ENCODE measurements around the gene CD300LB.

DNA sequence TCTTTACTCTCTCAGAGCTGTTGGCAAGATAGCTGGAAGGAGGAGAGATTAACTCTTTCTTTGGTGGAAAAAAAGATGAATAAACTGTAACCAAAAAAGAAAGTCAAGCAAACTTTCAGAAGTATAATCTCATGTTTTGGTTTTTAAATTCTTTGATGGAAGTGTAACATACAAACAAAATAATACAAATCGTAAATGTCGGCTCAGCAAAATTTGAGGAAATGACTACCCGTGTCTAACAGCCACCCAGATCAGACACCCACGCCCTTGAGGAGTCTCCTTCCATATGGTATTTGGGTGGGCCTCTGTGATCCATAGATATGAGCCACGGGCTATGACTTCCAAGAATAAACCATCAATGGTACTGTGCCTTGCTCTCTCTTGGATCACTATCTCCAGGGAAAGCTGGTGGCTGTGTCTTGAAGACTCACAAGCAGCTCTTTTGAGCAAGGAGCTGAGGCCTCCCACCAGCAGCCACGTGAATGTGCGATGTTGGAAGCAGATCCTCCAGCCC lies 24.2 kb upstream of the CD300LB start:
- TF ChIP-seq, protein P1, sequence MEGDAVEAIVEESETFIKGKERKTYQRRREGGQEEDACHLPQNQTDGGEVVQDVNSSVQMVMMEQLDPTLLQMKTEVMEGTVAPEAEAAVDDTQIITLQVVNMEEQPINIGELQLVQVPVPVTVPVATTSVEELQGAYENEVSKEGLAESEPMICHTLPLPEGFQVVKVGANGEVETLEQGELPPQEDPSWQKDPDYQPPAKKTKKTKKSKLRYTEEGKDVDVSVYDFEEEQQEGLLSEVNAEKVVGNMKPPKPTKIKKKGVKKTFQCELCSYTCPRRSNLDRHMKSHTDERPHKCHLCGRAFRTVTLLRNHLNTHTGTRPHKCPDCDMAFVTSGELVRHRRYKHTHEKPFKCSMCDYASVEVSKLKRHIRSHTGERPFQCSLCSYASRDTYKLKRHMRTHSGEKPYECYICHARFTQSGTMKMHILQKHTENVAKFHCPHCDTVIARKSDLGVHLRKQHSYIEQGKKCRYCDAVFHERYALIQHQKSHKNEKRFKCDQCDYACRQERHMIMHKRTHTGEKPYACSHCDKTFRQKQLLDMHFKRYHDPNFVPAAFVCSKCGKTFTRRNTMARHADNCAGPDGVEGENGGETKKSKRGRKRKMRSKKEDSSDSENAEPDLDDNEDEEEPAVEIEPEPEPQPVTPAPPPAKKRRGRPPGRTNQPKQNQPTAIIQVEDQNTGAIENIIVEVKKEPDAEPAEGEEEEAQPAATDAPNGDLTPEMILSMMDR (conservative IDR thresholded peaks at IDR 0.05): no peak
- TF ChIP-seq ZFX (IDR thresholded peaks at IDR 0.05): no peak
